Trophoblast cell (in vitro differentiated cells and primary cell): Measurements from ENCODE around the gene ADORA1.

Experiments
- DNase-seq, 2 donors: peaks; one replicate each; pipeline ENCODE4 v3.0.0-alpha.2; 2016
- H2AFZ ChIP-seq: 2 replicates; pipeline ENCODE4 v1.6.1; 2013; ENCODE audit warnings: low read length, moderate library complexity, mild to moderate bottlenecking; ENCODE audit not compliant: insufficient read depth, poor library complexity
- H2AK5ac ChIP-seq: 2 replicates; pipeline ENCODE4 v1.6.1; 2013; ENCODE audit warnings: mild to moderate bottlenecking, low read length
- H2BK120ac ChIP-seq: 2 replicates; pipeline ENCODE4 v1.6.1; 2013; ENCODE audit warnings: low read length, mild to moderate bottlenecking, moderate library complexity; ENCODE audit not compliant: insufficient read depth, poor library complexity
- H2BK12ac ChIP-seq: 2 replicates; pipeline ENCODE4 v1.6.1; 2013; ENCODE audit warnings: mild to moderate bottlenecking, low read length, moderate library complexity
- H2BK5ac ChIP-seq: 2 replicates; pipeline ENCODE4 v1.6.1; 2013; ENCODE audit warnings: low read length, low read depth, moderate library complexity, mild to moderate bottlenecking; ENCODE audit not compliant: poor library complexity
- H3K14ac ChIP-seq: 2 replicates; pipeline ENCODE4 v1.6.1; 2013; ENCODE audit warnings: mild to moderate bottlenecking, low read length
- H3K18ac ChIP-seq: 2 replicates; pipeline ENCODE4 v1.6.1; 2013; ENCODE audit warnings: mild to moderate bottlenecking, low read length
- H3K23ac ChIP-seq: 2 replicates; pipeline ENCODE4 v1.6.1; 2013; ENCODE audit warnings: low read length
- H3K27ac ChIP-seq: 2 replicates; pipeline ENCODE4 v1.5.1; 2013; ENCODE audit warnings: low read depth, mild to moderate bottlenecking, inconsistent platforms, low read length, moderate library complexity
- H3K27me3 ChIP-seq: 2 replicates; pipeline ENCODE4 v1.6.1; 2013; ENCODE audit warnings: inconsistent platforms, mild to moderate bottlenecking, low read length, moderate library complexity; ENCODE audit not compliant: insufficient read depth
- H3K36me3 ChIP-seq, 2 experiments: 1 replicate in 1 of 2; 2 replicates in 1 of 2; pipeline ENCODE4 v1.6.1; 2013; ENCODE audit warnings: low read length in 2 of 2, mild to moderate bottlenecking in 2 of 2, moderate library complexity in 1 of 2; ENCODE audit not compliant: insufficient read depth in 2 of 2, control insufficient read depth in 1 of 2
- H3K4ac ChIP-seq: 2 replicates; pipeline ENCODE4 v1.6.1; 2013; ENCODE audit warnings: low read depth, mild to moderate bottlenecking, low read length, moderate library complexity
- H3K4me1 ChIP-seq, 2 experiments: 1 replicate in 1 of 2; 2 replicates in 1 of 2; pipeline ENCODE4 v1.6.1; 2013; ENCODE audit warnings: low read length in 2 of 2, mild to moderate bottlenecking in 2 of 2, moderate library complexity in 1 of 2; ENCODE audit not compliant: insufficient read depth in 2 of 2, control insufficient read depth in 1 of 2
- H3K4me2 ChIP-seq: 2 replicates; pipeline ENCODE4 v1.6.1; 2013; ENCODE audit warnings: inconsistent platforms, mild to moderate bottlenecking, low read length, moderate library complexity
- H3K4me3 ChIP-seq: 2 replicates; pipeline ENCODE4 v1.5.1; 2013; ENCODE audit warnings: mild to moderate bottlenecking, low read depth, low read length, inconsistent platforms
- H3K79me1 ChIP-seq: one replicate; pipeline ENCODE4 v1.6.1; 2013; ENCODE audit warnings: low read length
- H3K79me2 ChIP-seq: 2 replicates; pipeline ENCODE4 v1.6.1; 2013; ENCODE audit warnings: low read length, mild to moderate bottlenecking; ENCODE audit not compliant: control insufficient read depth, insufficient read depth, poor library complexity
- H3K9ac ChIP-seq: 2 replicates; pipeline ENCODE4 v1.6.1; 2013; ENCODE audit warnings: mild to moderate bottlenecking, low read length
- H3K9me3 ChIP-seq: 2 replicates; pipeline ENCODE4 v1.6.1; 2013; ENCODE audit warnings: low read depth, mild to moderate bottlenecking, control low read depth, inconsistent platforms, low read length; ENCODE audit not compliant: insufficient read depth
- H4K12ac ChIP-seq: 2 replicates; pipeline ENCODE4 v1.6.1; 2013; ENCODE audit warnings: low read depth, mild to moderate bottlenecking, low read length, moderate library complexity
- H4K8ac ChIP-seq: 2 replicates; pipeline ENCODE4 v1.6.1; 2013; ENCODE audit warnings: low read depth, mild to moderate bottlenecking, low read length, moderate library complexity
- H4K91ac ChIP-seq: one replicate; pipeline ENCODE4 v1.6.1; 2013; ENCODE audit warnings: low read depth, mild to moderate bottlenecking, low read length, moderate library complexity
- WGBS: extraction: QIAGEN DNeasy Blood & Tissue Kit; methylation state at CpG from one replicate; pipeline ENCODE4 v1.1.7; 2013; ENCODE audit warnings: missing lambda C conversion rate; ENCODE audit not compliant: insufficient read length, insufficient coverage; ENCODE audit errors: extremely low coverage; 5-methylcytosine and 5-hydroxymethylcytosine counted together

The ADORA1 gene

DNA sequence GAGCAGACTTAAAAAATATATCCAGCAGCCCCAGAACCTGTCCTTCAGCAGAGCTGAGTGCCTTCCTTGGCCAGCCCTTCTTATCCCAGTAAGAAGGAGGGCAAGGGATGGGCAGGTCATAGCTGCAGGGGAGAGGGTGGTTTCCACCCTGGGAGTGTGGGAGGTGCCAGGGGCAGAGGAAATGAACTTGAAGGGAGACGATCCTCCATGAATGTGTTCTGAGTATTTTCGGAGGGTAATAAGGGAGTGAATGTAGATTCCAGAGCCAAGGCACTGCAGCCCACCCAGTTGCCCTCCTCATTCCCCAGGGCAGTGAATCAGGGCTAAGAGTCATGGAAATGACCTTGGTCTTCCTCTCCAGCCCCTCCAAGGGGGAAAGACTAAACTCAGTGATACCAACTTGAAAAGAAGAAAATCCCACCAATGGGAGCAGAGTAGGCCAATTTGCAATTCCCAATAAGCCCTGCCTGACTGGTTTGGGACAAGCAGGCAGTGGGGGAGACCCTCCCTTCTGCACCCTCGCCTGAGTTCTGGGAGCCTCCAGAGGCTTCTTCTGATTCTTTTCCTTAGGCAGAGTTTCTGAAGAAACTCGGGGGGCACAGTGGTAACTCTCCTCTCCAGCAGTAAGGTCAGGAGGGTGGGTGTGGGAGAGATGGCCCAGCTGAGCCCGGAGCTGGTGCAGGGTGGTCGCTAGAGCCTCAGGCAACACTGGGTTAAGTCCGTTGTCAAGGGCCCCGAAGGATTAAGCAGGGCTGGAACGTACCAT is 45.9 kb upstream of the ADORA1 start:
- Histone ChIP-seq H3K27ac (no peak overlapping the region), H3K9ac (no peak overlapping the region), H3K18ac (no peak overlapping the region), H4K12ac (no peak overlapping the region), H3K23ac (no peak overlapping the region), H2BK12ac (no peak overlapping the region), H3K79me2 (no peaks in the 10 kb centered on the region), H3K4me3 (no peak overlapping the region), H2BK120ac (no peak overlapping the region), H4K91ac (no peak overlapping the region), H2AK5ac (no peak overlapping the region), H3K79me1 (no peaks in the 10 kb centered on the region), H3K4ac (no peak overlapping the region), H3K27me3 (peaks cover 2% of the 10 kb centered on the region), H3K36me3 (no peaks in the 10 kb centered on the region), H3K9me3 (peaks cover 2% of the 10 kb centered on the region), H3K14ac (no peak overlapping the region), H2AFZ (no peak overlapping the region), H3K4me1 (no peaks in the 10 kb centered on the region), H2BK5ac (no peak overlapping the region), H4K8ac (no peak overlapping the region), H3K4me2 (no peak overlapping the region)
- WGBS: no CpG with 5 or more reads among the region's 9 CpGs
- DNase-seq: no peak

DNA sequence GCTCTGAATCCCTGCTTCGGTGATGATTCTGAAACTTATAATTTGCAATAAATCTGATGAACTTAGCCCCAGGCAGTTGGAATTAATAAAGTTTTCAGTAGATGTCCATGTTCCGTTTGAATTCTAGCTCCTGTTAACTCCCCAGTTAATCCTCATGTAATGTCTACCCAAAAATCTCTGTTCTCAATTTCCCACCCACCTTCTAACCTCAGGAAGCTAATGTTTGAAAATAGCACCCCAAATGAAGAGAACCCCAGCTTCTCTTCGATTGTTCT is 45.4 kb upstream of the ADORA1 start:
- Histone ChIP-seq H3K27ac (no peak overlapping the region), H3K23ac (no peak overlapping the region), H2BK5ac (no peak overlapping the region), H2BK120ac (no peak overlapping the region), H3K14ac (no peak overlapping the region), H4K91ac (no peak overlapping the region), H3K79me2 (no peaks in the 10 kb centered on the region), H3K9me3 (no peaks in the 10 kb centered on the region), H3K4ac (no peak overlapping the region), H3K36me3 (no peaks in the 10 kb centered on the region), H3K79me1 (no peaks in the 10 kb centered on the region), H3K4me1 (no peaks in the 10 kb centered on the region), H2AK5ac (no peak overlapping the region), H3K27me3 (no peaks in the 10 kb centered on the region), H2BK12ac (no peak overlapping the region), H3K18ac (no peak overlapping the region), H3K4me3 (no peak overlapping the region), H4K8ac (no peak overlapping the region), H3K4me2 (no peak overlapping the region), H4K12ac (no peak overlapping the region), H2AFZ (no peak overlapping the region), H3K9ac (no peak overlapping the region)
- WGBS: no CpG with 5 or more reads among the region's 3 CpGs
- no peak for DNase-seq

DNA sequence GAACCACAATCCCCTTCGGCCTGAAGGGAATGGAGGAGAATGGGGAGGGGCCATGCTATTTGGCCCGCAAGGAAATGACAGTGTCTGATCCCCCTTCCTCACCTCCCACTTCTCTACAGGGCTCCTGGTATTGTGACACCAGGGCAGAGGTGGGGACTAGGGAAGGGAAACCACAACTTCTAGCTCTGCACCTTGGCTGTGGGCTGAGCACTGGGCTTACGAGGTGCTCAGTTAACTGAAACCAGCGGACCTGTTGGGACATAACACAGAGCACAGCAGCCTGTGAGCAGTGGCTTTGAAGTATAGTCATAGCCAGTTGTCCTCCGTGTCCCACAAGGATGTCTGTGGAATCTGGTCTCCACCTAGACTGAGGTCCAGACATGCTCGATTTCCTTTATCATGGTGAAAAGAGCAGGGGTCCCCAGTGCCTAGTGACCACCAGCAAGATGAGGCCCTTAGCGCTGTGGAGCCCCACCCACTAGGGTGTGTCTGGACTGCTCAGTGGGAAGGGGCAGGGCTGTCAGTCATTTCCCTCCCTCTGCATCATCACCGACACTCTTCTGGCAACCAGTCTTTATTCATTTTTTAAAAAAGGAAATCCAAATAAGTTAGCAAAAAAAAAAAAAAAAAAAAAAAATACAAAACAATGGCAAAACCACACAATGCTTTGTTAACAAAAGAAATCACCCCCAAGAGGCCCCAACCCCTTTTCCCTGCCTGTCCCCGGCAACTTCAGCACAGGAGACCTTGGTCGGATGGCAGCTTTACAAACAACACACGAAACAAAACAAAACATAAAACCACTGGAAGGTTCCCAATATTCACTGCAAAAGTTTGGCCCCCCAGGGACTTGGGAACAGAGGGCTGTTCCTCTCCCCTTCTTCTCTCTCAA is 44.7 kb upstream of the ADORA1 start:
- Histone ChIP-seq H3K79me1 (no peaks in the 10 kb centered on the region), H2BK120ac (no peak overlapping the region), H4K8ac (no peak overlapping the region), H3K18ac (no peak overlapping the region), H3K4me2 (no peak overlapping the region), H2BK12ac (no peak overlapping the region), H3K27me3 (no peaks in the 10 kb centered on the region), H2AK5ac (no peak overlapping the region), H3K14ac (no peak overlapping the region), H2AFZ (no peak overlapping the region), H3K23ac (no peak overlapping the region), H3K27ac (no peak overlapping the region), H2BK5ac (no peak overlapping the region), H3K9ac (no peak overlapping the region), H4K91ac (no peak overlapping the region), H3K9me3 (no peaks in the 10 kb centered on the region), H3K36me3 (no peaks in the 10 kb centered on the region), H3K4me3 (no peak overlapping the region), H3K79me2 (no peaks in the 10 kb centered on the region), H4K12ac (no peak overlapping the region), H3K4me1 (no peaks in the 10 kb centered on the region), H3K4ac (no peak overlapping the region)
- no peak for DNase-seq
- WGBS: no CpG with 5 or more reads among the region's 11 CpGs

DNA sequence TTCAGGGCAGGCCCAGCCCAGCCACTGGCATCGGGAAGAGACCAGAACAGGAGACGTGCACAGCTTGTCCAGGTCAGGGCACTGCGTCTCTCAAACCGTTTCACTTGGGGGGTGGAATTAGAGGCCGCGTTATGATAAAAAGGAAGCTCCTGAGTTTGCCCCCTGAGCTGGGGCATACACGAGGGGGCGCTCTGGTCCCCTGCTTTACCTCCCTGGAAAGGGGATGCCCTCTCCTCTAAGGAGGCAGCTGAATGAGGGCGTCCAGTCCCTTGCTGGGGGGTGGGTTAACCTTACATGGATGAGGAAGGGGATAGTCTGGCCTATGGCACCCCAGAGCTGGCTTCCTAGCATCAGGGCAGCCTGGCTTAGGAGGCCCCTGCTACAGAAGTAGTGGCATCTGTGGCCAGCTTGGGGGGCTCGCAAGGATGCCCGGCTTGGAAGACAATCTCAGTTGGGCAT is 44.0 kb upstream of the ADORA1 start:
- Histone ChIP-seq H3K36me3 (no peaks in the 10 kb centered on the region), H3K4me1 (no peaks in the 10 kb centered on the region), H2BK120ac (no peak overlapping the region), H3K27me3 (no peaks in the 10 kb centered on the region), H3K4ac (no peak overlapping the region), H3K14ac (no peak overlapping the region), H3K18ac (no peak overlapping the region), H2BK12ac (no peak overlapping the region), H3K4me2 (no peak overlapping the region), H3K9me3 (no peaks in the 10 kb centered on the region), H3K4me3 (no peak overlapping the region), H4K91ac (no peak overlapping the region), H4K12ac (no peak overlapping the region), H3K27ac (no peak overlapping the region), H2AFZ (no peak overlapping the region), H3K23ac (no peak overlapping the region), H3K79me1 (no peaks in the 10 kb centered on the region), H4K8ac (no peak overlapping the region), H2AK5ac (no peak overlapping the region), H2BK5ac (no peak overlapping the region), H3K9ac (no peak overlapping the region), H3K79me2 (no peaks in the 10 kb centered on the region)
- WGBS: no CpG with 5 or more reads among the region's 11 CpGs
- no peak for DNase-seq
